GM21528 (cell line): Measurements from ENCODE around the gene C6orf15.
"Not testable (repeated sequence)": the region's sequence is repeated elsewhere in the genome, so short reads cannot be mapped to it uniquely, and the experiment has no call there.

Source experiments
- ATAC-seq: cut with Tn5 transposase; IDR thresholded peaks from one replicate; pipeline ENCODE4 v1.9.1; 2021; ENCODE audit warnings: mild to moderate bottlenecking, moderate library complexity; ENCODE audit not compliant: unreplicated experiment, low FRiP score

C6orf15 gene

GRCh38 chr6:31070711-31071197 lies 41.6 kb downstream of the C6orf15 start:
- no peak for ATAC-seq

GRCh38 chr6:31068669-31069340 lies 43.6 kb downstream of the C6orf15 start:
- no peak for ATAC-seq

- ATAC-seq = not testable (repeated sequence)
Observed at GRCh38 chr6:31067891-31068668, 44.3 kb downstream of the C6orf15 start.

- not testable (repeated sequence) for ATAC-seq
Observed at GRCh38 chr6:31067028-31067427, 45.3 kb downstream of the C6orf15 start.

- ATAC-seq = no peak
Observed at GRCh38 chr6:31065556-31065955, 46.8 kb downstream of the C6orf15 start.

- no peak for ATAC-seq
Observed at GRCh38 chr6:31063906-31064435, 48.4 kb downstream of the C6orf15 start.
